HG03439 (cell line): ENCODE results near the gene GFER.
"Not testable (repeated sequence)": the region's sequence is repeated elsewhere in the genome, so short reads cannot be mapped to it uniquely, and the experiment has no call there.

Source experiments
- ATAC-seq: cut with Tn5 transposase; IDR thresholded peaks from one replicate; pipeline ENCODE4 v1.9.1; 2021; ENCODE audit warnings: mild to moderate bottlenecking, moderate library complexity; ENCODE audit not compliant: unreplicated experiment

Gene GFER

DNA sequence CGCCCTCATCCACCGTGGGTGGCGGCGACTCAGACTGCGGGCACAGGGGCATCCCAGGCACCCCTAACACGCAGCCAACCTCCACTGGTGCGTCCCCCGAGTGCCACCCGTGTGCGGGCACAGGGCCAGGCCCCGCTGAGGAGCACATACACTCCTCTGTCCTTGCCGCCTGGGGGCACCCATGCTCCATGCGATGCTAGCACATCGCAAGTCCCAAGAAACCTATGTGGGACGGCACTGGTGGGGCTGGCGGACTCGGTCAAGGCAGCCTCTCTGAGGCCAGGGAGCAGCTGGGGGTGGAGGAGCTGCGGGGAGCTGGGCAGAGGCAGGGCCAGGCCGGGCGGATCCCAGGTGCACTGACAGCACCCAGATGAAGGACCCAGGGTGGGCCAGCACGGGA is 21.7 kb downstream of the GFER start:
- no peak for ATAC-seq

DNA sequence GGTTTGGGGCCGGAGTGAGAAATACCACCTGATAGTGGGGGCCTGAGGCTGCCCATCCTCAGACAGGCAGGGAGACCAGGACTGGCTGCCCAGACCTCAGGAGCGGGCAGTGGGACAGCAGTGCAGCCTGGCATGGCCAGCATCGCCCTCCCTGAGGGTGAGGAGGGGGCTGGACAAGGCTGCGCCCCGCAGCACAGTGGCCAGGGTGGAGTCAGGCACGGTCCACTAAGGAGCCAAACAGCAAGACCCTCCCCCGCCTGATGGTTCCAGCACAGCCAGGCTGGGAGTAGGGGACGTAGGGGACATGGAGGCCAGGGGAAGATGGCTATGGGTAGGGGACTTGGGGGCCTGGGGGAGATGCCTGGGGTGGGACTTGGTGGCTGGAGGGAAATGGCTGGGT is 22.3 kb downstream of the GFER start:
- ATAC-seq: no peak

DNA sequence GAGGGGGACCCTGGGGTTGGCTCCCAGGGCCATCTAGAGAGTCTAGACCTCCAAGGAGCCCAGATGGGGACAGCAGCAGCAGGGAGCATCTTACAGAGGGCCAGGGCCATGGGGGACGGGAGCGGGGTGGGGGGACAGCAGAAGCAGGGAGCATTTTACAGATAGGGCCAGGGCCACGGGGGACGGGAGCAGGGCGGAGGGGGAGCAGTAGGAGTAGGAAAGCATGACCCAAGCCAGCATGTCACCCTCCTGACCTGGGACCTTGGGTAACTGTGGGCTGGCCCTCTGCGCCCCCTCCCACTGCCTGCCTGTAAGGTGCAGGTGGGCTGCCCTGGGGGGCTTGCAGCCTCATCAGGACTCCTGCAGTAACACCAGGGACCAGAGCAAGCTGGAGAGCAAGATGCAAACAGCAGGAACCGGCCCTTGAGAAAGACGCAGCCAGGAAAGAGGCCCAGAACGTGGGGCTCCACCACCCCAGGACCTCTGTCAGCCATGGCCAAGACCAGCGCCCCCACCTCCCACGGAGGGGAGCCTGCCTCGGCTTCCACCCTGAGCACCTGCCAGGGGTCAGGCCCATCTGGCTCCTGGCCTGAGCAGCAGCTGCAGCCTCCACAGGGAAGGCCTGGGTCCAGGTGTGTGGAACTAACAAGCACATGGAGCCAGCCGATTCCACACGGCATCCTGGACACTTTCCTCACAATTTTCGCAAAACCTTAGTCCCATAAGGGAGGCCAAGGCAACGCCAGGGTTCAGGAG is 23.3 kb downstream of the GFER start:
- ATAC-seq: no peak

DNA sequence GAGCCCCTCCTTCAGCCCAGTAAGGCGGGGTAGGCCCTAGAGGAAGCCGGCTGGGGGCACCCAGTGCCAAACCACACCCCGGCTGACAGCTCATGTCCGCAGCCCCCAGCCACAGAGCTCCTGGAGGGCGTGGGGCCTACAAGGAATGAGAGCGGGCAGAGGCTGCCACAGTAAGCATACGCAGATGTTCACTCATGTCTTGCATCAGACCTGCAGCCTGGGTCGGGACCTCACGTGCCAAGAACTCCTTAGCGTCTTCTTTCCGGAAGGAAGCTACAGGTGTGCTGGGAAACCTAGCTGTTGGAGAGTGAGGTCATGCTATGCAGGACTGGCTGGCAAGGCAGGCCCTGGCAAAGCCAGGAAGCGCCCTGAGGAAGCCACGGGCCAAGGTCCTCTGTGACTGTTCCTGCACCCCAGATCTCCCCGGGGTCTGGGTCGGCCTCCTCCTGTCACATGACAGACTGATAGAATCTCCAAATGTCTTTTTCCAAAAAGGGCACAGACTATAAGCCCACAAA is 24.1 kb downstream of the GFER start:
- no peak for ATAC-seq

DNA sequence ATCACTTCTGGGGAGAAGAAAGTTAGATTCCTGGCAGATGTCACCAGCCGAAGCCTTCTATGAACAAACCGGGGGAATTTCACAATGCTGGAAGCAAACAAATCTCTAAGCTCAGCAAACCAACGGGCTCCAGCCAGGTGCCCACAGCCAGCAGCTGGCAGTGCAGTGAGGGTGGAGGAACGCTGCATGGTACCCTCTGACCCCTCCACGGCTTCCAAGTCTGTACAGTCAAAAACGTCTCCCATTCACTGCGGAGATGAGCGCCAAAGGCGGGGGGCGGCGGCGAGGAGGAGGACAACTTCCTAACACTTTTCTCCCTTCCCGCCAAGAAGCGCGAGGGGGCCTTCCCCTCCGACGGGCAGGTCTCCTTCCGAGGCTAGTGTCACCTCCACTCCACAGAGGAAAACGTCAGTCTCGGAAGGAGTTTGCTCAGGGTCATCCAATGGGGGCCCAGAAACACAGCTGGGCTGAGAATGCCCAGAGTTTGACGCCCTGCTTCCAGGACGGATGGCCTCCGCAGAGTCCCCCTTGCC is 24.7 kb downstream of the GFER start:
- no peak for ATAC-seq

DNA sequence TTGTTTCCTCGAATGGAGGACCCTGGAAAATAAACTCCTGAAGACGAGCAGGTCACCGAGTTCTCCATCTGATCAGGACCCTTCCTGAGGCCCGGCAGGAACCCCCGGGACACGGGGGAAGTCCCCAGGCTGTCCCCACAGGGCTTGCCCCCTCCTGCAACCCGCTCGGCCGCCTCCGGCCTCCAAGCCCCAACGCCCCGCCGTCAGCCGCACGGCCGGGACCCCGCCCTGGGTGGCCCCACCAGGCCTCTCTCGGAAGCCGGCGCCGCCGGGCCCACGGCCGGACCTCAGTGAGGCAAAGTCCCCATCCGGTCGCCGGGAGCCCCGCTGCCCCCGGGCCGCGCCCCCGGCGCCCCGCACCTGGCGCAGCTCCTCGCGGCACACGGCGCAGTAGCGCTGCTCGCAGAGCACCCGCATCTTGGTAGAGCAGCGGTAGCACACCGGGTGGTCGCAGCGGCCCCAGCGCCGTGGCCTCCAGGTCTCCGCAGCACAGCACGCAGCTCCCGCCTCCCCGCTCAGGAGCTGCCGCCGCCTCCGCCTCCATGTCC is 25.2 kb downstream of the GFER start:
- ATAC-seq: peak; percentile 33

DNA sequence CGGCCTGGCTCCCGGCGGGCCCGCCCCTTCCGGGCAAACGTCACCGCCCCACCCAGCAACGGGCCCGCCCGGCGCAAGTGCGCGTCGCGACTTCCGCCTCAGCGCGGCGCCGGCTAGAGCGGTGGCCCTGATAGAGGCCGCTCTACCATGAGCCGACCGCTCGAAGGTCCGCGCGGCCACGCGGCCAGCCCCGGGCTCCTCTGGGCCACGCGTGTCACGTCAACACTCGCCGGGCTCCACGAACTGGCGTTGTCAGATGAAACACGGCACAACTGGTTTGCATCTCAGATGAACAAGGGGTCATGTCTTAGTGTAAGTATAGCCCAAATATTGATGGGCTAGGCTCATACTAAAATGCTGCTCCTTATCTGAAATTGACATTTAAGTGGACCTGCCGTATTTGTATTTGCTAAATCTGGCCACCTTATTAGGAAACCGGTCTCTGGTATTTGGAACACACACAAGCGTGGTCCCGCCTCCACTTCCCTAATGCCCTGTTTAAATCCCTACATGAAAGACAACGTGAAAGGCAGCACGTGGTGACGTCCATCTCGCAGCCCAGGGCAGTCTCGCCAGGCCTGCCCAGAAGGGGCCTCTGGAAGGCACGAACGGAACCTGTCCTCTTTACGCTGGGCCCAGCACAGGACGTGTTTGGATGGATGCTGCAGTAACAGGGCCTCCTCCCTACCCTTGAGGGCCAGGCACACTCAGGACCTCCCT is 26.0 kb downstream of the GFER start, which contains the start of gene ZNF598:
Gene ZNF598, minus strand, starts transcription at position 31 of the 720 bp plus-strand sequence.
- ATAC-seq: peak; percentile 73

DNA sequence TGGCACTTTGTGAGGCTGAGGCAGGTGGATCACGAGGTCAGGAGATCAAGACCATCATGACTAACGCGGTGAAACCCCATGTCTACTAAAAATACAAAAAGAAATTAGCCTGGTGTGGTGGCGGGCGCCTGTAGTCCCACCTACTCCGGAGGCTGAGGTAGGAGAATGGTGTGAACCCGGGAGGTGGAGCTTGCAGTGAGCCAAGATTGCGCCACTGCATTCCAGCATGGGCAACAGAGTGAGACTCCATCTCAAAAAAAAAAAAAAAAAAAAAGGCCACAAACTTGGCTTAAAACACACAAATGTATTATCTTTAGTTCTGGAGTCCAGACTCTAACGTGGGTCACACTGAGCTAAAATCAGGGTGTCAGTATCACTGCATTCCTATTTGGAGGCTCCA is 27.7 kb downstream of the GFER start:
- not testable (repeated sequence) for ATAC-seq

DNA sequence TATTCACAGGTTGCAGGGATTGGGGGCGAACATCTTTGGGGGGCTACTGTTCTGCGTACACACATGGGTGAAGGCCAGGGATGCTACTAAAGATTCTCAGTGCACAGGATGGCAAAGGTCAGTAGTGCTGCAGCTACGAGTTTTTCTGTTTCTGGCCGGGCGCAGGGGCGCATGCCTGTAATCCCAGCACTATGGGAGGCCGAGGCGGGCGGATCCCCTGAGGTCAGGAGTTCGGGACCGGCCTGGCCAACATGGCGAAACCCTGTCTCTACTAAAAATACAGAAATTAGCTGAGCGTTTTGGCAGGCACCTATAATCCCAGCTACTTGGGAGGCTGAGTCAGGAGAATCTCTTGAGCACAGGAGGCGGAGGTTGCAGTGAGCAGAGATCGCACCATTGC is 29.5 kb downstream of the GFER start:
- no peak for ATAC-seq

DNA sequence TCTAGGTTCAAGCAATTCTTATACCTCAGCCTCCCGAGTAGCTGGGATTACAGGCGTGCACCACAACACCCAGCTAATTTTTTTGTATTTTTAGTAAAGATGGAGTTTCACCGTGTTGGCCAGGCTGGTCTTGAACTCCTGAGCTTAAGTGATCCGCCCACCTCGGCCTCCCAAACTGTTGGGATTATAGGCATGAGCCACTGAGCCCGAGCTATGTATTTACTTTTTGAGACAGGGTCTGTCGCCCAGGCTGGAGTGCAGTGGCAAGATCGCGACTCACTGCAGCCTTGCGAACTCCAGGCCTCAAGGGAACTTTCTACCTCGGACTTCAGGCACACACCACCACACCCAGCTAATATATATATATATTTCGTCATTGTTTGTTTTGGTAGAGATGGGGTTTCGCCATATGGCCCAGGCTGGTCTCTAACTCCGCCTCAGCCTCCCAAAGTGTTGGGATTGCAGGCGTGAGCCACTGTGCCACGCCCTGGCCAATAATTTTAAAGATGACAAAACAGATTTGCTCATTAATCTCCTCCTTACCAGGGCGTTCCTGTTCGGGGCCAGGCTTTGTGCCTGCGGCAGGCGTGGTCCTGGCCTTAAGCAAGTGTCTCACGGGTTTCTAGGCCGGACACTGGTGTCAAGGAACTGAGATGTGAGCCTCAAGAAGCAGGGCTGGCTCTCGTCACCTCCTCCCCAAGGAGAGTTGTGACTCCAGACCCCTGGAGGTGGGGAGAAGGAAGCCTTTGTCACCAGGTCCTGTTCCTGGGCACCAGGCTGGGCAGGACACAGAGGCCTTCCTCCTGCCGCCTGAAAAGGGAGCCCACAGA is 31.3 kb downstream of the GFER start:
- no peak for ATAC-seq

DNA sequence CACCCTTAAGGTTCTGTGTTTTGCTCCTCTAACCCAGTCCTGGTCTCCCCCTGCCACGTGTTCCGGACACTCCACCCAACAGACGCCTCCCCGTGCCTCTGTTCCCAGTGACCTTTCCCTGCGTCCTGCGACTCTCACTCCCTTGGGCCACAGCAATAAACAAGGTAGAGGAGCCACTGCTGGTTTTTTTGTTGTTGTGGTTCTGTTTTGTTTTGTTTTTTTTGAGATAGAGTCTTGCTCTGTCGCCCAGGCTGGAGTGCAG is 31.9 kb downstream of the GFER start:
- no peak for ATAC-seq

DNA sequence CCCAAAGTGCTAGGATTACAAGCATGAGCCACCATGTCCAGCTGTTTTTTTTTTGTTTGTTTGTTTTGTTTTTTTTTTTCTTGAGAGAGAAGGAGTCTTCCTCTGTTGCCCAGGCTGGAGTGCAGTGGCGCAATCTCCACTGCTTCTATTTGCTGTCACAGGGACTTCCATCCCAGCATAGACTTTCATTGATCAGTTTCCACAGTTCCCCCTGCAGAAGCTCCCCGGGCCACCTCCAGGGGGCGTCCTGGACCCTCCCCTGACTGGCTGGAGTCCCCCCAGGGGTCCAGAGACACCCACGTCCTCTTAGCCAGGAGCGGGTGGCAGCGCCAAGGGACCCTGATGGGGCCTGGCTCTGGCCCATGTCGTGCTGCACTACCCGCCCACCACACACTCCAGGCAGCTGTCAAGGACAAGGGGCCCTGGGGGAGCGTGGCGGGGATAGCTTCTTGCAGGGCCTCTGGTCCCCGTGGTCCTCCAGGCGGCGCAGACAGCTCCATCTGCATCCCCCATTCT is 32.5 kb downstream of the GFER start:
- ATAC-seq: no peak

DNA sequence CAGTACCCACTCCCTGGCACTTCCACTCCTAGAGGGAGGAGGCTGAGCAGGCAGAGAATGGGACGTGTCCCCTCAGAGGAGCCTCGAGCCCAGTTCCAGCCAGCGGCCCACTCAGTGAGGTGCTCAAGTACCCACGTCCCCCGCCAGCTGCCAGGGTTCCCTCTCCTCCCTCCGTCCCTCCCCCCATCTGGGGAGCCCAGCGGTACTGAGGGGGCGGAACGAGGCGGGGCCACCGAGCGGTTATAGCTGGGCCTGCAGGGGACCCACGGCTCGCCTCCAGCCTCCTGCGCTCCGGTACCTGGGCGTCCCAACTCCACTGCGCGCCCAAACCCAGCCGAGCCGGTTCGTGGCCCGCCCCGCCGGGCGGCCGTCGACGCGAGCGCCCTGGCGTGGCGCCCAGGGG is 35.5 kb downstream of the GFER start, which contains the start of gene NPW:
Gene NPW, plus strand, starts transcription at position 268 of the 403 bp plus-strand sequence.
- ATAC-seq: no peak

DNA sequence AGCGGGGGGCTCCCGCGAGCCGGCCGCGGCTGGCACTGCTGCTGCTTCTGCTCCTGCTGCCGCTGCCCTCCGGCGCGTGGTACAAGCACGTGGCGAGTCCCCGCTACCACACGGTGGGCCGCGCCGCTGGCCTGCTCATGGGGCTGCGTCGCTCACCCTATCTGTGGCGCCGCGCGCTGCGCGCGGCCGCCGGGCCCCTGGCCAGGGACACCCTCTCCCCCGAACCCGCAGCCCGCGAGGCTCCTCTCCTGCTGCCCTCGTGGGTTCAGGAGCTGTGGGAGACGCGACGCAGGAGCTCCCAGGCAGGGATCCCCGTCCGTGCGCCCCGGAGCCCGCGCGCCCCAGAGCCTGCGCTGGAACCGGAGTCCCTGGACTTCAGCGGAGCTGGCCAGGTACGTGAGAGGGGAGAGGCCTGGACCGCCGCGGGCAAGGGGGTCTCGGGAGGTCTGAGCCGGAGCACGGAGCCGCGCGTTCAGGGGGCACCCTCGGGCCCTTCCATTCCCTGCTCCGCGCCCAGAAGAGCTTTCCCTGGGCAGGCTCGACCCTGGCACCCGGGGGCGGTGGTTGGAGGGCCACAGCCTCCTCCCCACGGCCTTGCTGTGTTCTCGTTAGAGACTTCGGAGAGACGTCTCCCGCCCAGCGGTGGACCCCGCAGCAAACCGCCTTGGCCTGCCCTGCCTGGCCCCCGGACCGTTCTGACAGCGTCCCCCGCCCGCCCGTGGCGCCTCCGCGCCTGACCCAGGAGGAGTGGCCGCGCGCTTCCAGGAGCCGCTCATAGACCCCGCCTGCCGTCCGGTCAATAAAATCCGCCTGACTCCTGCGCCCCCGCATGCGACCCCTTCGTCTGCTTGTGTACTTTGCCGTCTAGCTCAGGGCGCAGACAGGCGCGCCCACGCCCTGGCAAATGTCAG is 36.2 kb downstream of the GFER start:
- ATAC-seq: no peak

DNA sequence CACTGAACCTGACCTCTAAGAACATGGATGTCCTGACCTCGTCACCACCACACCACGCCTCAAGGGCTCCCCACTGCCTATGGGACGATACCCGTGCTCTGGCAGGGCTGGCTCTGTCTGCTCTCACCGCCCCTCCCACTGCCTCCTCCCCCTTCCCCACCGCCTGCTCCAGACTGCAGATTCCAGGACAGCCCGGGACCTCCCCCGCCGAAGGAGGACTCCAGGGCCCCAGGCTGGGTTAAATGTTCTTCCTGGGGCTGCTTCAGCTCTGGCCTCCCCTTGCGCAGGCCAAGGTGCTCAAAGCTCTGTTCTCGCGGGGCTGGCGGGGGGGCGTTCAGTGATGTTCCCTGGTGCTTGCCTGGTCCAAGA is 38.7 kb downstream of the GFER start:
- ATAC-seq: peak; percentile 14

DNA sequence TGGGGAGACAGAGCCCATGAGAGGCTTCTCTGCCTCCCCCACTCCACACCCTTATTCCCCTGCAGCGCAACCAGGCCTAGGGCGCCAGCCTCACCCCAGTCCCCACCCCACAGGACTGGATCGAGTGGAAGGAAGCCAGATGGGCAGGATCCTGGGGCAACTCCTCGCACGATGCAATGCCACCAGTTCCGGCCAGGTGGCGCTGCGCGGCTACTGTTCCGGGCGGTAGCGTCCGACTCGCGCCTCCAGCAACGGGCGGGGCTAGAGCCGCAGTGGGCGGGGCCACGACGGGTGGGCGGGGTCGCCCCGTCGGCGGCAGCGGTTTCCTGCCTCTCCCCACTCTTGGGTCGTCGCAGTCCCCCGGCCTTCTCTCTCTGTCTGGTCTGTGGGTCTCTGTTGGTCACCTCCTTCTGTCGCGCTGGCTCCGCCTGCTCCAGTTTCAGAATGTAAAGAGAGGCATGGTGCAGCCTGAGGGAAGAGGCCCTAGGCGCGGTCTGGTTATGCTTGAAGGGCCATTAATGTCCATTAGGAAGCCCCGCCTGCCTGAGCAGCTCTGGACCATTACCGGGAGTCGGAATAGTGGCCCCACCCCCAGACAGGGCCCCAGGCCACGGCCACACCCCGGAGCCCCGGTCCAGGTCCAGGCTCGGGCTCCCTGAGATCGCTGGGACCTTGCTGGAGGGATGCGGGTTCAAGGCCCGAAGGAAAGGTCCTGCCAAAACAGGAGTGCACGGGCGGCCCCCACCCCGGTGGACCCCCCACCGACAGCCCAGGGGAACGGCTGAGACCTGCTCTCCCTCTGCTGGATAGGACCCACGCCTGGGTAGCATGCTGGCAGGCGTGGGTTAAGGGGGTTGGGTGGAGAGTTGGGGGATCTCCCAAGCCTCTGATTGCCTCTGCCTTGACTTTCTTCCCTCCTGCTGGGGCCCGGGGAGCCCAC is 39.4 kb downstream of the GFER start:
- peak; percentile 65 for ATAC-seq

DNA sequence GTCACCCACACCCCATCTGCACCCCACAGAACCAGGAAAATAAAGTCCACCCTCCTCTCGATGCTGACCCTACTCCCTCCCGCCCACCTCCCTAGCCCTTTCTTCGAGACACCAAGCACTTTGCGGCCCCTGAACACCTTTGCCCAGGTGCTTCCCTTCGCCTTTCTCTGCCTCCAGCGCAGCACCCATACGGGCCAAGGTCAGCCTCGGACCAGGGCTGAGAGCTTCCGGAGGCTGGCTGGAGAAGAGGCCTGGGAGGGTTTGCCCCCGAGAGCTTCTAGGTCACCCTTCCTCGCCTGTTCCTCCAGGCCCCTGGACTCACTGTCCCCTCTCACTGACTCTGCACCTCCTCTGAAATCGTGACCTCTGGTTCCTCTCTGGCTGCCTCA is 40.0 kb downstream of the GFER start:
- ATAC-seq: no peak

DNA sequence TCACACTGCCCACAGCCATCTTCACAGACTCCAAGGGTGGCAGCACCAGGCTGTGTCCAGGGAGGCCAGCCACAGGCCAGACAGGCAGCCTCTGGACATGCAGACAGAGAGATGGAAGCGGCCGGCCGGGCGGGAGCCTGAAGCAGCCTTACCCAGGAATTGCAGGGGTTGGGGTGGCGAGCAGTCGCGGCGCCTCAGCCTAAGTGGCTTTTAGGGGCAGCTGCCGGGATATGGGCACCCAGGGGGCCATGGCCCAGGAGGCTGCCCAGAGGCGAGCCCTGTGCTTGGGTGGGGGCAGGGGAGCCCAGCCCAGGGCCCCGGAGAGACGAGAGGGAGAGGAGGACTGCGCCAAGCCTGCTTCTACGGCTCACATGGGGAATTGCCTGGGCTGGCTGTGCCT is 41.3 kb downstream of the GFER start:
- no peak for ATAC-seq
